ENCODE results near the gene CSMD2. TPM values are rescaled to one million over a fixed set of nuclear protein-coding genes. Genes with fewer than 3 reads are reported as not detected.

Gene CSMD2
- total and polyA plus RNA-seq, 2 of the 4 experiments (the other 2 are of a cell fraction), result under 0.01 to 0.36 TPM

DNA sequence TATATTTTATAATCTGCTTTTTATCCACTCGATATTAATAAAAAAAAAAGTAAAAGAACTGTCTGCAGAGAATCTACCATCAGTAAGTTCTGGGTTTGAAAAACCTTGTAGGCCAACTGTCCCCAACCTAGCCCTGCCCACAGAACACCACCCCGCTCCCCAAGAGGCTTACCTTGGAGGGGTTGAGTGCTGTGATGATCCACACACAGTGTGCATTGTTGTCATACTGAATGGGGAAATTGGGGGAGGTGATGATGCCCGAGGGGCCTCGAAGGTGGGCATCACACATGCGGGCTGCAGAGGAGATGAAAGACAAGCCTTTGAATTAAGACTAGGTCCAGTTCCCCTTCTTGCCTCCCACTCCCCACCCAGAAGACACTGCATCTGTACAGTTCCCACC lies 354.5 kb downstream of the CSMD2 start:
- BruUV-seq (replicated peaks), result no TSS peak
- dilution Hi-C loops (cut with HindIII; ENCODE audit: low sequenced_read_pairs, unreplicated experiment), result no loop called here
- no peak overlapping the region for H4K91ac ChIP-seq (ENCODE audit: insufficient read depth, low read depth, low read length)

More for the DNA sequence above, 354.5 kb downstream of the CSMD2 start:
- H2AK9ac ChIP-seq (replicated peaks; ENCODE audit: low read depth, low read length, poor library complexity), result no peak overlapping the region
- in situ Hi-C loops (cut with MboI; ENCODE audit: low sequenced_read_pairs), result no loop called here
- H3K18ac ChIP-seq (ENCODE audit: low read depth, low read length), result no peak overlapping the region
- no peak overlapping the region for H3K9ac ChIP-seq (ENCODE audit: low read depth, low read length)
- H3K4ac ChIP-seq (ENCODE audit: low read depth, low read length), result no peak overlapping the region
- H3K4me3 ChIP-seq (ENCODE audit: insufficient read depth, low read depth, low read length), result no peak overlapping the region
- ATAC-seq (ENCODE audit: low read depth) (no peak), DNase-seq (no peak)
- no peaks in the 10 kb centered on the region for H3K27me3 ChIP-seq (ENCODE audit: control insufficient read depth, insufficient read depth, low read length)
- no peak overlapping the region for H3K23ac ChIP-seq (ENCODE audit: low read depth, low read length)
- no peaks in the 10 kb centered on the region for H3K79me1 ChIP-seq (ENCODE audit: low read depth in 1 of 2, low read length in 2 of 2)
- H4K20me1 ChIP-seq (ENCODE audit: insufficient read depth, low read length), result no peaks in the 10 kb centered on the region
- TF ChIP-seq CHD1 (IDR thresholded peaks at IDR 0.05; ENCODE audit: low read depth, low read length), result no peak
- TF ChIP-seq MAFK (IDR thresholded peaks at IDR 0.05; ENCODE audit: low read depth, low read length), result no peak
- no peak overlapping the region for H4K8ac ChIP-seq (ENCODE audit: low read depth in 2 of 2, low read length in 2 of 2)
- ChIA-PET POLR2A (ENCODE audit: unreplicated experiment) (no interaction called here), CTCF (no interaction called here)
- no peaks in the 10 kb centered on the region for H3K36me3 ChIP-seq (ENCODE audit: control insufficient read depth, insufficient read depth, low read length)
- no peak overlapping the region for H3K14ac ChIP-seq (replicated peaks; ENCODE audit: low read depth, low read length)
- no peak overlapping the region for H3K4me2 ChIP-seq (ENCODE audit: low read depth, low read length)
- no peak overlapping the region for H2AFZ ChIP-seq (replicated peaks; ENCODE audit: low read length, poor library complexity)
- H3K9me3 ChIP-seq (ENCODE audit: control insufficient read depth, insufficient read depth, low read length), result peaks cover 10% of the 10 kb centered on the region
- no peak overlapping the region for H3K27ac ChIP-seq (ENCODE audit: insufficient read depth, low read length)
- intact Hi-C loops (cut with micrococcal nuclease), result no loop called here
- no peak overlapping the region for H3K56ac ChIP-seq (ENCODE audit: extremely low read depth, insufficient read depth, low read length)
- no peaks in the 10 kb centered on the region; the same call in 1 of the 2 replicates for H3K4me1 ChIP-seq (ENCODE audit: control insufficient read depth, insufficient read depth, low read length)
- no peak overlapping the region for H4K5ac ChIP-seq (ENCODE audit: low read depth, low read length)
- H2BK5ac ChIP-seq (ENCODE audit: low read depth, low read length, poor library complexity, severe bottlenecking), result no peak overlapping the region
- no peaks in the 10 kb centered on the region for H3K9me1 ChIP-seq (ENCODE audit: insufficient read depth, low read length)
- no peak overlapping the region for H2BK15ac ChIP-seq (ENCODE audit: low read depth, low read length)
- H2BK20ac ChIP-seq (ENCODE audit: low read depth, low read length), result no peak overlapping the region
- WGBS, 2 experiments (ENCODE audit: extremely low coverage in 2 of 2, insufficient read length in 1 of 2), result no CpG with 5 or more reads among the region's 5 CpGs
- no peak overlapping the region for H2AK5ac ChIP-seq (ENCODE audit: low read depth, low read length)
- no peak overlapping the region for H2BK120ac ChIP-seq (ENCODE audit: low read depth, low read length)
